NCI-H748 (cell line): ENCODE results near the gene TNRC6B.

Source experiments
- DNase-seq: peaks from one replicate; lab custom pipeline; 2025; ENCODE audit not compliant: unreplicated experiment; lab: John Stamatoyannopoulos, UW

The TNRC6B gene

DNA sequence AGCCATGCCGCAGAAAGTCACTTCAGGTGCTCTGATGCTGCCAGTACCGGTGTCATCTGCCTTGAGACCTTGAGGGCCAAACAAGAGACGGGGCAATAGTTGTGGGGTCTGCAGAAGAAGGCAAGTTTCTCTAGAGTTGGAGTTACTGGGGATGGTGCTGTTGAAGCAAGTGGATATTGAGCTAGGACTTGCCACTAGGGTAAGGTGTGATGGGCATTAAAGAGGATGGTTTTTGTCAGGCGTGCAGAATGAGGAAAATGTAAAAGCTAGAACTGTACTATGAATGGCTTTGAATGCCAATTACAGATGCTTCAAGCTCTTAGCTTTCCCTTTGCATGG is 61.6 kb downstream of the TNRC6B start:
- no peak for DNase-seq

DNA sequence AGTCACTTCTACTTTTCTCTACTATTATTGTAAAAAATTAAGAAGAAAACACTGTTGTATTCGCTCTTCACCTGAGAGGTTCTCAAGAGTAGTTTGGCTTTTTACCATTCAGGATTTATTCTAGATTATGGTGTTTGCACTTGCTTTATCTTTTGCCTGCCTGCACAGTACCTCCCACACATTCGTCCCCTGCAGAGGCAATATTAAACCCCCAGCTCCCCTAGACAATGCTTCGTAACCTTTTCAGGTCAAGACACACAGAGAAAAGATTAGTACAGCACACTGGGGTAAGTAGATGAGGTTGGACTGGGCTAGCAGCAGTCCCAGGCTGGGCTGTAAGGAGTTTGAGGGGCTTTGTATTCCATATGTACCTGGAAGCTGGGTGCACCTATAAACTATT is 62.4 kb downstream of the TNRC6B start:
- DNase-seq = no peak

DNA sequence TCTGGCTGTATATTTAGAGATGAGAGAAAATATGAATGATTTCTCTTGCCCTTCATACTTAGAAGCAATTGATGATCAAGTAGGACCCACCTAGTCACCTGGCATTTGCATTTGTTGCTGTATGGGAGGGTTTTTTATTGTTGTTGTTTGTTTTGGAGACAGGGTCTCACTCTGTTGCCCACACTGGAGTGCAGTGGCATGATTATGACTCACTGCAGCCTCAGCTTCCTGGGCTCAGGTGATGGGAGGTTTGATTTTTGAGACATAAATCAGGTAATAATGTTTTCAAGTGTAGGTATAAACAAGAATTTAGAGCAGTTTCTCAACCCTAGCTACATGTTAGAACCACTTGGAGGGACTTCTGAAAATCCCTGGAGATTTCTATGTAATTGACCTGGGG is 63.0 kb downstream of the TNRC6B start:
- DNase-seq = no peak

DNA sequence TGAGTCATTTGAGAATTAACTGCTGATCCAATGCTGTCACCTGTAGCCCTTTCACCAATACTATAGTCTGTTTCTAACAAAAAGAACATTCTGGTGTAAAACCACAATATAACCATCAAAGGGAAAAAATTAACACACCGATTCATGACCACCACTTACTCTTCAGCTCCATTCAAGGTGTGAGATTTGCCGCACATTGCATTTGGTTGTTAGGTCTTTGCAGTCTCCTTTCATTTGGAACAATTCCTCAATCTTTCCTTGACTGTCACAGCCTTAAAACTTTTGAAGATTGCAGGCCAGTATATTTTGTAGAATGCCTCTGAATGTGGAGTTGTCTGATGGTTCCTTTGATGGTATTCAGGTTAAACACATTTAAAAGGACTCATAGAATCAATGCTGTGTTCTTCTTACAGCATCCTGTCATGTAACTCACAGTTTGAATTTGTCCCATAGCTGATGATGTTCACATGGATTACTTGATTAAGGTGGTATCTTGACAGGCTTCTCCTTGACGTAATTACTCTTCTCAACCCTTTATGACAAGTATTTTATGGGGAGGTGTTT is 63.6 kb downstream of the TNRC6B start:
- no peak for DNase-seq

GRCh38 chr22:40243891-40244290 is 66.2 kb downstream of the TNRC6B start:
- DNase-seq = no peak

- no peak for DNase-seq
These were observed 66.9 kb downstream of the TNRC6B start for GRCh38 chr22:40244586-40244985.

- DNase-seq = no peak
These were observed 70.3 kb downstream of the TNRC6B start for GRCh38 chr22:40247976-40248375.

DNA sequence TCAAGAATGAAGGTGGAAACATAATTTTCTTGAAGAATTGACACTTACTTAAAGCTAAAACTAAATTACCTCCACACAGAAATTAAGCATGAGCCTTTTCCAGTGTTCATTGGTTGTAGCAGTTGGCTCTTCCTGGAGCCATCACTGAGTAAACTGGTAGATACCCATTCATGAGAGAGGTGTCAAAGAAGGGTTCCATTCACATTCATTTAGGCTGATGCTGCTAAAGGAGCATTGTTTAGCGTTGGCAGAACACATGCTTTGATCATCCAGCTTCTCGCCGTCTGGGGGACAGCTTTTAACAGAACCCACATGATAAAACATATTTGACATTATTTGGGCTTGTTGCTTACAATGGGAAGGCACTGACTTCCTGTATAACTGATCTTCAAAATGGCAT is 71.6 kb downstream of the TNRC6B start:
- DNase-seq = no peak

DNA sequence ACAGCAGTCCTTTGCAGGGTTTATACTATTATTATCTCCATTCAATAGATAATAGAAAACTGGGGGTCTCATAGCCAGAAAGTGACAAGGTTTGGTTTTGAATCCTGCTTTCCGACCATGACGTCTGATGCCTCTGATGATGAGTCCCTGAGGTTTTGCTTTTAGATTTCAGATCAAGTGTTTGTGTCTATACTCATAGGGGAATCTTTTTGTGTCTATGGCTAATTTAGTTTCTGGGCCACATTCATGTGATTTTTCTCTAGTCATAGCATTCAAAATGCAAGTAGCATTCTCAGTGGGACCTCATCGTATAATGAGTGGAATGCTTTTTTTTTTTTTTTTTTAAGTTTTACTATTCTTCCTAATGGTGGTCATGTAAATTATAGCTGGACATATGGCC is 72.9 kb downstream of the TNRC6B start:
- DNase-seq = no peak

DNA sequence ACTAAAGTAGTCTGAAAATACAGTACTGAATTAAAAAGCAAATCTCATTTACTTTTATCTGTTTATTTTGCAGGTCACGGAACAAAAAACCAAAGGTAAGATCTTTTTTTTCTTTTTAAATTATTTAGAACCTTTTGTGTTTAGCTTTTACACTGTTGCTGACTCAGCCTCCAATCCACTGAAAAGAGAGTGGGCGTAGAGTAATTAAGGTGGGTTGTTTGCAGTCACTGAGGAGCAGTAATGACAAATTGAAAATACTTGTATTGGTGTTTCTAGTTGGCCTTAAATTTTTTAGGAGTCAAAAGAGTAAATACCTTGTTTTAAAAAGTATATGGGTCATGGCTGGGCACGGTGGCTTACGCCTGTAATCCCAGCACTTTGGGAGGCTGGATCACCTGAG is 73.4 kb downstream of the TNRC6B start:
- no peak for DNase-seq

GRCh38 chr22:40252146-40252545 is 74.4 kb downstream of the TNRC6B start:
- no peak for DNase-seq

DNA sequence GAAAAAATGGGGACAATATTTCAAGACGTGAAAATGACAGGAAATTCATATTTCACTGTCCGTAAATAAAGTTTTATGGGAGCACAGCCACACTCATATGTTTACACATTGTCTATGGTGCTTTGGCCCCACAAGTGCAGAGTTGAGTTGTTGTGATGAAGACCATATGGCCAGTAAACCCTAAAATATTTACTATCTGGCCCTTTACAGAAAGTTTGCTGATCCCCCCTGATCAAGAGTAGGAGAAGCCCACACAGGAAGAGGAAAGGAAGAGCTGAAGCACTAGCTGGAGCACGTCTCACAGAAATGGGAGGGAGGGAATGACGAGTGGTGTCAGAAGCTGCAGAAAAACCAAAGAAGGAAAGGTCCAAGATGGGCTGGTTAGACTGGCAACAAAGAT is 78.8 kb downstream of the TNRC6B start:
- DNase-seq = no peak

- no peak for DNase-seq
These were observed 80.3 kb downstream of the TNRC6B start for GRCh38 chr22:40258017-40258416.

GRCh38 chr22:40258501-40258915 is 80.8 kb downstream of the TNRC6B start:
- DNase-seq = no peak

DNA sequence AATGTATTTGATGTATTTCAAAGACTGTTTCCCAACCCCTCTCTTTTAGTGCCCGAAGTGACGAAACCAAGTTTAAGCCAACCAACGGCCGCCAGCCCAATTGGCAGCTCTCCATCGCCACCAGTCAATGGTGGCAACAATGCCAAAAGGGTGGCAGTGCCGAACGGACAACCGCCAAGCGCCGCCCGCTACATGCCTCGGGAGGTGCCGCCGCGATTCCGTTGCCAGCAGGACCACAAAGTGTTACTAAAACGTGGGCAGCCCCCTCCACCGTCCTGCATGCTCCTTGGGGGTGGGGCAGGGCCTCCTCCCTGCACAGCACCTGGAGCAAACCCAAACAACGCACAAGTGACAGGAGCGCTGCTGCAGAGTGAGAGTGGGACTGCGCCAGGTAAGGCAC is 84.1 kb downstream of the TNRC6B start:
- no peak for DNase-seq

DNA sequence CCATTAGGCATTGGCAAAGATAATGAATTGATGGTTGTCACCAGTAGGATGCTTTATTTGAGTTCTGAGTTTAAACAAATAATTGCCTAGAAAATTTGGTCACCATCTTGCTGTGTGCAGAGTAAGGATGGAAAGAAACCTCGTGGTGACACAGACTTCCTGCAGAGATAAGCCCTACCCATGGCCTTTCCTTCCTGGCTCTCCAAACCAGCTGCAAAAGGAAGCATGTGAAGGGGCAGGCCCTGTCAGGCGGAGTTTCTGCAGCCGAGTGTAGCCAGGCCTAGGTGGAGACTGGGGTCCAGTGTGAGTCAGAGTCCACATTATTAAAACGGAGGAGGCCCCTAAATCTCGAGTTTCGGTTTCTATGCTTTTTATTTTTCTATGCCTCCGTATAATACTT is 85.5 kb downstream of the TNRC6B start:
- DNase-seq = no peak

DNA sequence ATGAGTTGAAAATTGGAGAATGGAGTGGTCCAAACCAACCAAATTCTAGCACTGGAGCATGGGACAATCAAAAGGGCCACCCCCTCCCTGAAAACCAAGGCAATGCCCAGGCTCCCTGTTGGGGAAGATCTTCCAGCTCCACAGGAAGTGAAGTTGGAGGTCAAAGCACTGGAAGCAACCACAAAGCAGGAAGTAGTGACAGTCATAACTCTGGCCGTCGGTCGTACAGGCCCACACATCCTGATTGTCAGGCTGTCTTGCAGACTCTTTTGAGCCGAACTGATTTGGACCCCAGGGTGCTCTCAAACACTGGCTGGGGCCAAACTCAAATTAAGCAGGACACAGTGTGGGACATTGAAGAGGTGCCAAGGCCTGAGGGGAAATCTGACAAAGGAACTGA is 88.1 kb downstream of the TNRC6B start:
- DNase-seq = no peak

DNA sequence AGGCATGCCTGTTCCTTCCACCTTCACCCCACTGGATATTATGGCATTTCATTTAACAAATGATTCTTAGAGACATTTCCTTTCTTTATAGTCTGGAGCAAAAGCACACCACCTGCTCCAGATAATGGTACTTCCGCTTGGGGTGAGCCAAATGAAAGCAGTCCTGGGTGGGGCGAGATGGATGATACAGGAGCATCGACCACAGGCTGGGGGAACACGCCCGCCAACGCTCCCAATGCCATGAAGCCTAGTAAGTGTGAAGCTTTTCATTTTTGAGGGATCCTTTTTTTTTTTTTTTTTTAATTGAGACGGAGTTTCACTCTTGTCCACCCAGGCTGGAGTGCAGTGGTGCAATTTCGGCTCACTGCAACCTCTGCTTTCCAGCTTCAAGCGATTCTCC is 92.3 kb downstream of the TNRC6B start:
- DNase-seq = no peak

- DNase-seq = no peak
These were observed 93.1 kb downstream of the TNRC6B start for GRCh38 chr22:40270748-40271373.

DNA sequence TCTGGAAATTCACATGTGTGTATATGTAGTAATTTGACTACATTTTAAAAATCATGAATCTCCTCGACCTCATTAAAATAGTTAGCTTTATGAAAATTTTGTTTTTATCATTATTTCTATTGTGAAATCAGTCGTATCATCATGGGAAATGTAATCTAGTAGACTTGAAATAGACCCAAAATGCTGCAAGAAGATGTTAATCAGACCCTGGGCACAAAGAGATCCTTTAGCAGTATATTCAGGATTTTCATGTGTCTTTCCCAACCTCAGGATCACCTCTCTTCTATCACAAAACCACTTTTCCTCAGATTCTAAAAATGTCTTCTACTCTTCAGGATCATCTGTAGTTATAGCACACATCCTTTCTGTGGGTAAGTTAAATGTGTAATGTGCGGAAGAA is 93.7 kb downstream of the TNRC6B start:
- no peak for DNase-seq

GRCh38 chr22:40273319-40273718 is 95.6 kb downstream of the TNRC6B start:
- DNase-seq = no peak

DNA sequence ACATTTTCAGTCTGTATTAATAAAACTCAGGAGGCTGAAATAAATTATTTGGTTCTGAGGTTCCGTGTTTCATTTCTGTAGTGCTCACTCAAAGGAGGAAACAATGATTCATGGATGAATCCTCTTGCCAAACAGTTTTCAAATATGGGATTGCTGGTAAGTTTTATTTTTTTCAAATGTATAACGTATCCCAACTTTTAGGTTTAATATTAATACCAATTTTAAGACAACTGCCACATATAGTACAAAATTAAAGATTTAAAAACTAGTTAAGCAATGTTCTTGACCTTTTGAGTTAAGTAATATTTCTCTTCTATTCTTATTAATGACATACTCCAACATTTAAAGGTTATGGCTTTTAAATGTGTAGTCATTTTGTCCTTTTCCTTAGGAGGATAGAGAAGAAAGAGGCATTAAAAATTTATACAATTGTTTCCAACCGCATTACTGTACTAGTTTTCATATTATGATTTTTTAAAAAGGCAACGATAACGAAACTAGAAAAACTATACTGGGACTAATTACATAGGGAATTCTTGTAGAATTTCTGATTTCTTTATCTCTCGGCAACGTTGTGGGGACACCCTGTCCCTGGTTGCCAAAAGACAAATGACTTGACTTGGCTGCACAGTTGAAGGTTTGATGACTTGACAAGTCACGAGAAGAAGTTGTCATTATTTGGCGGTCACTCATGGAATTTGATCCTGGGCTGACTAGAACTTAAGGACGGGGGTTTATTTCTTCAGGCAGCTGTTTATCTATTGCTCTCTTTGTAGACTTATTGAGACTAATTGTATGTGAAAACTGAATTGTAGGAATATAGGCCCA is 99.5 kb downstream of the TNRC6B start:
- DNase-seq = no peak

GRCh38 chr22:40279017-40279416 is 101.3 kb downstream of the TNRC6B start:
- no peak for DNase-seq
